ENCODE data around the gene FAM53B. TPM values are rescaled to one million over a fixed set of nuclear protein-coding genes. Genes with fewer than 3 reads are reported as not detected.

Gene FAM53B
- total RNA-seq, 2 donors from 2014 or later, result 17.1 to 21.1 TPM

GRCh38 chr10:124701038-124701365 lies 43.2 kb downstream of the FAM53B start:
- Histone ChIP-seq H3K27me3 (no peaks in the 10 kb centered on the region), H3K4me1 (peaks cover 49% of the 10 kb centered on the region), H3K9me3 (no peaks in the 10 kb centered on the region), H3K4me3 (no peak overlapping the region), H3K27ac (peak overlapping the region in 3 of 4 donors; percentile 19 to 73 (median 65)), H3K36me3 (replicated peaks in 1 of 2; ENCODE audit: insufficient read depth in 1 of 2, low read depth in 2 of 2) (no peaks in the 10 kb centered on the region)
- WGBS, 2 donors, result 75% methylated on average over 1 of the region's 1 CpG; no CpG with 5 or more reads in 1 of the 2 donors
- intact Hi-C loops (cut with DNase I), result no loop called here
- ATAC-seq (no peak), DNase-seq (no peak)
- TF ChIP-seq CTCF (IDR thresholded peaks at IDR 0.05) (peak in 1 of 7 experiments; percentile 1), POLR2A (IDR thresholded peaks at IDR 0.05) (no peak)

GRCh38 chr10:124700293-124701037 lies 43.7 kb downstream of the FAM53B start:
- no peak for ATAC-seq

GRCh38 chr10:124699471-124700292 lies 44.5 kb downstream of the FAM53B start:
- peaks cover 49% of the 10 kb centered on the region for H3K4me1 ChIP-seq
- WGBS, 2 donors, result 85 to 88% methylated on average over 16 to 18 of the region's 18 CpGs

More at GRCh38 chr10:124700293-124701037, 43.7 kb downstream of the FAM53B start:
- H3K27me3 ChIP-seq, result no peaks in the 10 kb centered on the region
- TF ChIP-seq POLR2A (IDR thresholded peaks at IDR 0.05) (peak in 1 of 3 donors; percentile 7), CTCF (IDR thresholded peaks at IDR 0.05) (no peak)
- no peak for DNase-seq
- intact Hi-C loops (cut with DNase I), result no loop called here
- no peak overlapping the region for H3K4me3 ChIP-seq
- H3K4me1 ChIP-seq, result peaks cover 49% of the 10 kb centered on the region
- no peaks in the 10 kb centered on the region for H3K9me3 ChIP-seq
- WGBS, 2 donors, result 67 to 95% methylated on average over 25 to 26 of the region's 26 CpGs
- H3K36me3 ChIP-seq (replicated peaks in 1 of 2; ENCODE audit: insufficient read depth in 1 of 2, low read depth in 2 of 2), result no peaks in the 10 kb centered on the region
- H3K27ac ChIP-seq, result peak overlapping the region in 3 of 4 donors; percentile 19 to 73 (median 65)

More at GRCh38 chr10:124699471-124700292, 44.5 kb downstream of the FAM53B start:
- peak overlapping the region in 2 of 4 donors; percentile 65 to 73 for H3K27ac ChIP-seq
- H3K4me3 ChIP-seq, result no peak overlapping the region
- peak in 1 of 4 donors; percentile 45 for DNase-seq
- H3K9me3 ChIP-seq, result no peaks in the 10 kb centered on the region
- no peaks in the 10 kb centered on the region for H3K27me3 ChIP-seq
- no peak for TF ChIP-seq POLR2A (IDR thresholded peaks at IDR 0.05)
- no peak for TF ChIP-seq CTCF (IDR thresholded peaks at IDR 0.05)
- H3K36me3 ChIP-seq (replicated peaks in 1 of 2; ENCODE audit: insufficient read depth in 1 of 2, low read depth in 2 of 2), result no peaks in the 10 kb centered on the region
- ATAC-seq, result no peak
- intact Hi-C loops (cut with DNase I), result no loop called here

All from body of pancreas (tissue), 4 donors.